ENCODE measurements around the gene DCAF16. TPM values are rescaled to one million over a fixed set of nuclear protein-coding genes. Genes with fewer than 3 reads are reported as not detected.
A peak's percentile ranks its signal among the peaks of the same experiment; 100 is the strongest.
"Not testable (repeated sequence)": the region's sequence is repeated elsewhere in the genome, so short reads cannot be mapped to it uniquely, and the experiment has no call there.

DCAF16 gene
- total RNA-seq: 4.3 TPM

DNA sequence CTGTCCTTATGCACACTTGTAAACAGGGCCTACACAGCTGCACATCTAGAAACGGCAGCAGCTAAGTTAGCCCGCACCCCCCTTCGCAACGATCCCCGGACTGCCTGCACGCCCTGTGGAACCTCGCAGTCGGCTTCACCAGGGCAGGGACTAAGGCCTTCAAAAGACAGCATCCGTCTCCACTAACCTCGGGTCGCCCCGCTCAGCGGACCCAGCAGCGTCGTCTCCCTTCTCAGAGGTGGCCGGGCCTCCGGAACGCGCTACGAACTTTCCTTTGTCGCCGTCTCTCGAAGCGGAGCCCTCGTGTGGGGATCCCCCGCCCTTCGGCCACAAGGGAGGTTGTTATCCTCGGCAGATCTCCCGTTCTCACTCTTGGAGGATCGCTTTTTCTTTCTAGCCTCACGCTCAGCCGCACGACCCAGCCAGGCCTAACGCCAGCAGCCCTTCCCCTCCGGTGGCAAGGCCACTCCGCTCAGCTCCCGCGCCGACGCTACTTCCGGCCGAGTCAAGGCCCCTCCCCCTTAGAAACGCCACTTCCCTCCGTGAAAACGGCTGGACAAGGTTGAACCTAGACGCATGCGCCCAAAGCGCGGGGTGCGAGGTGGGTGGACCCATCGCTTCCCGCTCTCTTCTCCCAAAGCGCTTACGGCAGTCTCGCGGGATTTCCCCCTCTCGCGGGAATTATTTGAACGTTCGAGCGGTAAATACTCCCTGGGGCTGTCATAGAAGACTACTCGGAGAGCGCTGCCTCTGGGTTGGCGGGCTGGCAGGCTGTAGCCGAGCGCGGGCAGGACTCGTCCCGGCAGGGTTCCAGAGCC is at the start of gene DCAF16, which contains the start of gene NCAPG:
Gene DCAF16 (minus strand): TSS at position 498 of the 818 bp plus-strand sequence. CDS start 6,616 bp downstream, outside the sequence.
Gene NCAPG (plus strand): TSS at position 720 of the 818 bp plus-strand sequence. CDS start 99 bp downstream, outside the sequence.
- peak; percentile 100 for DNase-seq (ENCODE audit: low spot score)
- ATAC-seq: peak; percentile 98

DNA sequence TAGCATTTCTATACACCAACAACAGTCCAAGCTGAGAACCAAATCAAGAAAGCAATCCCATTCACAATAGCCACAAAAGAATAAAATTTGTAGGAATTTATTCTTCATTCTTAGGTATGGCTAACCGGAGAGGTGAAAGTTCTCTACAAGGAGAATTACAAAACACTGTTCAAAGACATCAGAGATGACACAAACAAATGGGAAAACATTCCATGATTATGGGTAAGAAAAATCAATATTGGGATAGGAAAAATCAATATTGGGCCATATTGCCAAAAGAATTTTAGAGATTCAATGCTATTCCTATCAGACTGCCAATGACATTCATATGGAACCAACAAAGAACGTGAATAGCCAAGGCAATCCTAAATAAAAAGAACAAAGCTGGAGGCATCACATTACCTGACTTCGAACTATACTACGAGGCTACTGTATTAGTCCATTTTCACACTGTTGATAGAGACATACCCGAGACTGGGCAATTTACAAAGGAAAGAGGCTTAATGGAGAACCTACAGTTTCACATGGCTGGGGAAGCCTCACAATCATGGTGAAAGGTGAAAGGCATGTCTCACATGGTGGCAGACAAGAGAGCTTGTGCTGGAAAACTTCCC is 49.3 kb upstream of the DCAF16 start:
- DNase-seq (ENCODE audit: low spot score) (no peak), ATAC-seq (peak; percentile 23)

DNA sequence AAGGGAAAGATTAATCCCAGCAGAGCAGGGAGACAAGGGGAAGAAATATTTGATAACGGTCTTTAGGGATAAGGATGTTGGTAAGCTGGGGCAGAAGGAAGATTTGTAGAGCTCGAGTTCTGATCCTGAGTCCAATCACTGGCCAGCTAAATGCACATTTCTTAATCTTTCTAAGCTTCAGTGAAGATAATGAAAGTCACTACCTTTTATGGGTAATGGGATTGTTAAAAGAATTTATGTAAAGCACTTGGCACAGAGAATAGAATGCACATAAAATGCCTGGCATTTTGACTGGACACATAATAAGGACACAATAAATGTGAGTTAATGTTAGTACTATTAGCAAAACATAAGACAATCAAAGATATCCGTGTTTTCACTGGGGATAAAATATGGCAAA is 43.5 kb upstream of the DCAF16 start:
- DNase-seq (ENCODE audit: low spot score): no peak
- no peak for ATAC-seq

DNA sequence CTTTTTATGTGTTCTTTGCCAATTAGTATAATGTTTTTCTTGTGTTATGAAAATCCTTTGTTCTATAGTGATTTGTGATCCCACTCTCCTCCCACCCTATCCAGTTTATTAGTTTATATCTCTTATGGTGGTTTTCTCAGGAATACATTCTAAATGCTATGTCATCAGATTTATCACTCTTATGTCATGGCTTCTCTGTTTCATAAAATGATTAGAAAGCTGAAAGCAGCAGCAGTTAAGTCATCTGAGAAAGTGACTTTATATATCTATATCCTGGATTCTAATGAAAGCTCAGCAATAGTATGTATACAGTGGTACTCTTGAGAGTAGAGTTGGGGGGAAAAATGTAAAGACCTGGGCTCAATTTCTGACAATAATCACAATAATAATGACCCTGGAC is 41.4 kb upstream of the DCAF16 start:
- no peak for DNase-seq (ENCODE audit: low spot score)
- no peak for ATAC-seq

DNA sequence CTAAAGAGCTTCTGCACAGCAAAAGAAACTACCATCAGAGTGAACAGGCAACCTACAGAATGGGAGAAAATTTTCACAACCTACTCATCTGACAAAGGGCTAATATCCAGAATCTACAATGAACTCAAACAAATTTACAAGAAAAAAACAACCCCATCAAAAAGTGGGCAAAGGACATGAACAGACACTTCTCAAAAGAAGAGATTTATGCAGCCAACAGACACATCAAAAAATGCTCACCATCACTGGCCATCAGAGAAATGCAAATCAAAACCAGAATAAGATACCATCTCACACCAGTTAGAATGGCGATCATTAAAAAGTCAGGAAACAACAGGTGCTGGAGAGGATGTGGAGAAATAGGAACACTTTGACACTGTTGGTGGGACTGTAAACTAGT is 39.7 kb upstream of the DCAF16 start:
- not testable (repeated sequence) for ATAC-seq

DNA sequence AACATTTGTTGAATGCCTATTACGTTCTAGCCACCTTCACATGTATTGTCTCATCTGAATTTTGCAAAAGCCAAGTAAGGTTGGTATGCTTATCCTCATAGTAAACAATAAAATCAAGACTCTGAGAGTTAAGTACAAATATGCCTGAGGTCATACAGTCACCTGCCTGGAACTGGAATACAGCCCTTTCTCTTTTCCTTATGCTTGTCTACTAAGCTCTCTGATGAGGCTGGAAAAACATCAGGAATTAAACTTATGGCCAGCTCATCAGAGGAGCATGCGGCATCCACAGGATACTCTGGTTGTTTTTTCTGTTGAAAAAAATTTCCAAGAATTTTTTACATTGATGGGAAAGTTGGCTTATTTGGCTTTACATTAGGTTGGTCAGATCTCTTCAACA is 35.7 kb upstream of the DCAF16 start:
- no peak for ATAC-seq
- no peak for DNase-seq (ENCODE audit: low spot score)

More for the DNA sequence above, 39.7 kb upstream of the DCAF16 start:
- DNase-seq (ENCODE audit: low spot score): not testable (repeated sequence)

DNA sequence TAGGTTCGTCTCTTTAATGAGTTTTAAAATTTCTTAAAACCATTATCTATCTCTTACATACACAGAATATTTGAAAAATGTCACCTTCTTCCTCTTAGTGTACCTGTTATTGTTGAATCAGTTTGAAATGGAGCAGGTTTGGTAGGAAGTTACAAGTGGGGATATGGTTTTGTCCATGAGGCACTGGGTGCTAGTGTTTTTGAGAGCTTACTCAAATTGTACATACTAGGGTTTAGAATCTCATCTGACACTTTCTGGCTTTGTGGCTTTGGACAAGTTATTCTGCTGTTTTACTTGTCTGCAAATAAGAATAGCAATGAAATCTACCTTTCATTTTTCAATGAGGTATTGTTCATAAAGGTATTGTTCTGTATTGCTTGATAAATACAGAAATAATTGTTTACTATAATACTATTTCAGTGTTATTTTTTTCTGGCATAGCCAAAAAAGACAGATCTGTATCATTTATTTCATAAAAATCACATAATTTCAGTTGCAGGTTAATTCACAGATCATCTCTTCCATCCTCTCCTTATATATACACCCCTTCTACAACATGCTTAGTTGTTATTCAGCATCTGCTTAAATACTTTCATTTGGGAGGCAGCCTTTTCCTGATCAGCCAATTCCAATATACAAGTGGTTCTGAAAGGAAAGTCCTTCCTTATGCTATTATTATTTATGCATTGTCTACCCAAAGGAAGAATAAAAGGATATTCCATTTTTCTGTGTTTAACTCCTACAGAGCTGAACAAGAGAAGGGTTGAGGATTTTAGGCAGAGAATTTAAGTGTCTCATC is 13.5 kb upstream of the DCAF16 start:
- no peak for DNase-seq (ENCODE audit: low spot score)
- ATAC-seq: no peak

DNA sequence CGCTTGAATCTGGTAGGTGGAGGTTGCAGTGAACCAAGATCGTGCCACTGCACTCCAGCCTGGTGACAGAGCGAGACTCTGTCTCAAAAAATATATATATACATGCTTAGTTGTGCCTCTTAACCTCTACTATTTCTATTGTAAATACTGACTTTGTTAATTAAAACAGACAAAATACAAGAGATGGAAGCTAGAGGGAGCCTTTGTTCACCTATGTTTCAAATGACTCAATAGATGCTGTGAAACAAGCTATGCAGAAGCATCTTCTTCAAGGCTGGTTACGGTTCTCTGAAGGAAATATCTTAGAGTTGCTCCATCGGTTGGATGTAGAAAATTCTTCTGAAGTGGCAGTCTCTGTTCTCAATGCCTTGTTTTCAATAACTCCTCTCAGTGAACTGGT is 6.5 kb upstream of the DCAF16 start:
- peak; percentile 82 for ATAC-seq
- DNase-seq (ENCODE audit: low spot score): no peak

DNA sequence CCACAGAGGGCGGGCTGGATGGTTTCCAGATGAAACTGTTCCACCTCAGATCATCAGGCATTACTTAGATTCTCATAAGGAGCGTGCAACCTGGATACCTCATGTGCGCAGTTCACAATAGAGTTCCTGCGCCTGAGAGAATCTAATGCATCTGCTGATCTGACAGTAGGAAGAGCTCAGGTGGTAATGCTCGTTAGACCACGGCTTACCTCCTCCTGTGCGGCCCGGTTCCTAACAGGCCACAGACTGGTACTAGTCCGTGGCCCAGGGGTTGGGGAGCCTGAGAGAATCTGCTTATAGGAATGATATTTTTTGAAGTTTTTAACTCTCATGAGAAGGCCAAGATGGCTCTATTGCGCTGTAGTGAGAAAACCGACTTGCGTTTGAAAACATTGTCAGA is 5.6 kb upstream of the DCAF16 start:
- ATAC-seq (no peak), DNase-seq (ENCODE audit: low spot score) (no peak)

DNA sequence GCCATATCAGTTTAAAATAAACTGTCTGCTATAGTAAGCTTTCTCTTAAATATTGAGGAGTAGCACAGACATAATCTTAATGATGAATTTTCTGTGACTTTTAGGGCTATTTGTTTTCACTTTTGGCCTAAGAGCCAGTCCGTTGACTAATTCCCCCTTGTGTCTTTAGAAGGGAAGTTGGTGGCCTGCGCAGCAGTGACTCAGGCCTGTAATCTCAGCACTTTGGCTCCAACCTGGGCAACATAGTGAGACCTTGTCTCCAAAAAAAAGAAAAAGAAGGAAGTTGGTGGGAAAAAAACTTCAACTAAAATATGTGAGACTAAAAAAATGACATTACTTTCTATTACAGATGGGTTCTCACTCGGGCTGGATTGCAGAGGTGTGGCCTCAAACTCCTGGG is 3.6 kb upstream of the DCAF16 start:
- DNase-seq (ENCODE audit: low spot score) (no peak), ATAC-seq (no peak)

DNA sequence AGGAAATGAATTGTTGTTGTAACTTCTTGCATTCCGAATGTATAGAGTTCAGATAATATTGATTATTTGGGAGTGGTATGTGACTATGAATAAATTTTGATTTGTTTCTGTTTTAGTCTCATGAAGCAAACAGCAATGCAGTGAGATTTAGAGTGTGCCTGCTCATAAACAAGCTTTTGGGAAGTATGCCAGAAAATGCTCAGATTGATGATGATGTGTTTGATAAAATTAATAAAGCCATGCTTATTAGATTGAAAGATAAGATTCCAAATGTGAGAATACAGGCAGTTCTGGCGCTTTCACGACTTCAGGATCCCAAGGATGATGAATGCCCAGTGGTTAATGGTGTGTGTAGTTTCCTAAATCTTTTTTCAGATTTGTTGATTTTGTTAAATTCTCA is 2.2 kb upstream of the DCAF16 start:
- no peak for DNase-seq (ENCODE audit: low spot score)

DNA sequence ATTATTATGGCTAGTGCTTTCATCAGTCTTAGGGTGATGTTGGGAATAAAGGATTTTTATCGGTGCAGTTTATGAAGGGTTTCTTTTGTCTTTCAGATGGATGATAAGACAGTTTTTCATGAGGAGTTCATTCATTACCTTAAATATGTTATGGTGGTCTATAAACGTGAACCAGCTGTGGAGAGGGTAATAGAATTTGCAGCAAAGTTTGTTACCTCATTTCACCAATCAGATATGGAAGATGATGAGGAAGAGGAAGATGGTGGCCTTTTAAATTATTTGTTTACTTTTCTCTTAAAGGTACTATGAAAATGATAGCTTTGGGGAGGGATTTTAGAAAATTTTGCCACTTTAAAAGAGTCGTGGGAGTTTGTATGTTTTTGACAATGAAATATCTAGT is 1.6 kb upstream of the DCAF16 start:
- DNase-seq (ENCODE audit: low spot score): no peak
- ATAC-seq: no peak

More for the DNA sequence above, 2.2 kb upstream of the DCAF16 start:
- no peak for ATAC-seq

DNA sequence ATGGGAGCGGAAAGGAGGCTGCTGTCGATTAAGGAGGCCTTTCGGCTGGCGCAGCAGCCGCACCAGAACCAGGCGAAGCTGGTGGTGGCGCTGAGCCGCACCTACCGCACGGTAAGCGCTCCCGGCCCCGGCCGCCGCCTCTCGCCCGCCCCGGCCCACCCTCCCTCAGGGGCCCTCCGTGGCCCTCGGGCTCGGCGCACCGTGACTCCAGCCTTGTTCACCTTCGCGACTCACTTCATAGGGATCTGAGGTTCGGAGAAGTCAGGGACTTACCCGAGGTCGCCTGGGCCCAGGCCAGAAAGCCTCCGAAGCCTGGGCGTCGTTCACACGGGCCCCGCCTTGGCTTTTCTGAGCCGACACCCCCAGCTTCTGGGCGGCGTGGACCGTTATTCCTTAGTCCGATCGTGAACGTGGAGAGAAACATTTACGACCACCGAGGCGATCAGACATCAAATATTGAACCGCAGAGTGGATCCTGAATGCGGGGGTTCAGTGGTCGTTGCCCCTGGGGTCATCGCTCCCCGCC is 584 bp upstream of the DCAF16 start:
- no peak for DNase-seq (ENCODE audit: low spot score)
- peak; percentile 14 for ATAC-seq

DNA sequence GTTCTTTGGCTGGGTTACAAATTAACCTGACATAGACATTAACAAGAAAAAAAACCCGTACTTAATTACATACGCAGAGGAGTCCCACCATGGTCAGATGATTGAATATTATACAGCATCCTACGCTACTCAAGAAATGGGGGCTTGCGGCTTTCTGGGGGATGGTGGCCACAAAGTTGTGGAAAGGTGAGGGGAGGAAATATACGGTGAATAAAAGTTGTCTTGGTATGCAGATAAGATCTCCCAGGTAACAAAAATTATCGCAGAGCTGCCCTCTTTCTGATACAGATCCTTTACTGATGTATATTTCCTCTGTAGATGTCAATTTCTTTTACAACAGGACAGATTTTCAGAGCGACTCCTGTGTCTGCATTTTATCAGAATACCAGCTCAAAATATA is 890 bp downstream of the DCAF16 start:
- ATAC-seq (no peak), DNase-seq (ENCODE audit: low spot score) (no peak)

DNA sequence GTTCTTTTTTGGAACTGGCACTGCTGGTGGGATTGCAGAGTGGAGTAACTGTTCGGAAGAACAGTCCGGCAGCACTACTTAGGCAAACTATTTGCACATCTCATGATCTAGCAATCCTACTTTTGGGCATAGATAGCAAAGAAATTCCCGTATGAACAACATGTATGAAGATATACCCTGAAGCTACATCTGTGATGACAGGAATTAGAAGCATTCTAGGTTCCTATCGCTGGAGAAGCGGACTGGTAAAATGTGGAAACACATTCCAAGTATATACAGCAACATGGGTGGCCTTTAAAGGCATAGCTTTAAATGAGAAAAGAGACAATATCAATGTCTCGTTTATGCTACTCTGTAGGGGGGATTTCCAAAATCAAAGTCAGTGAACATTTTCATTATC is 3.1 kb downstream of the DCAF16 start:
- no peak for ATAC-seq
- DNase-seq (ENCODE audit: low spot score): no peak

DNA sequence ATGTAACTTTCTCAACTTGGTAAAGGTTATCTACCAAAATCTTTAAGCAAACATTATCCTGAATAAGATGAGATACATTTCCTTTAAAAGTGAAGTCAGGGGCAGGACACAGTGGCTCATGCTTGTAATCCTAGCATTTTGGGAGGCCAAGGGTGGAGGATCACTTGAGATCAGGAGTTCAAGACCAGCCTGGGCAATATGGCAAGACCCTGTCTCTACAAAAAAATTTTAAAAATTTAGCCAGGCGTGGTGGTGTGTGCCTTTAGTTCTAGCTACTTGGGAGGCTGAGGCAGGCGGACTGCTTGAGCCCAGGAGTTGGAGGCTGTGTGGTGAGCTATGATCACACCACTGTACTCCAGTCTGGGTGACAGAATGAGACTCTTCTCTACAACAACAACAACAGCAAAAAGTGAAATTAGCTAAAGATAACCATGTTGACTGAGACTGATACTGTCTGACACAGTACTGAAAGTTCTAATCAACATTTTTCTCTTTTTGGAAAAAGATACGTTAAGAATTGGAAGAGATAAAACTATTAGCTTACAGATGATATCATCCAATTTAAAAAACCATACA is 4.9 kb downstream of the DCAF16 start:
- ATAC-seq (no peak), DNase-seq (ENCODE audit: low spot score) (no peak)

DNA sequence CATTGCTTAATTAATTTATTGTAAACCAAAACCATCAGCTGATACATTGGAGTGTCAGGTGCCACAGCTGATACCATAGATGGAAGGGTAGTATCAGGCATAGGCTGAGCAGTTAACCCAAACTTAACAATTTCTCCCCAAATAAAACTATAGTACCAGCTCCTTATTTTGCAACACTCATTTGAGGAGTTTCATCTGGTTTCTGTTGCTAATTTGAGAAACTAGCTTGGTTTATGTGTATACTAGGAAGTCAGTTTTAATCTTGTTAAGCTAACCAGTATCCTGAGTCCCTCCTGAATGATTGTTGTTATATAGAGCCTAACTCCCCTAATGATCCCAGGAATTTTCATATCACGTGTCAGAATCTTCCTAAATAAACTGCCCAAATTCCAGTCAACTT is 12.7 kb downstream of the DCAF16 start:
- no peak for ATAC-seq
- DNase-seq (ENCODE audit: low spot score): no peak

DNA sequence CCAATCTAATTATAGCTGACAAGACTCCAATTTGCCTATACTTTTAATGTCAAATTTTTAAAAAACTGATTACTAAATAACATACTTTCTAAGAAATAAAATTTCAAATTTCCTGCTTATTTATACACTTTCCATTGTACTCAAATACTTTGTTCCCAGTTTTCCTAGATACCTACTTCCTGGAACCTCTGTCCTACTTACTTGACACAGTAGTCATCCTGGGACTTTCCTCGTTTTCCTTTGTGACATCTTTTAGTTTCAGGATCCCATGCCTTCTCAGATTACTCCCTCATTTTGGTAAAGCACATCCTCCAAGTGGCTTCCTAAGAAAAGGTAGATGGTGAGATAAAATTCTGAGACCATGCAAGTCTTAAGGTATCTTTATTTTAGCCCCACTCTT is 15.8 kb downstream of the DCAF16 start:
- ATAC-seq (no peak), DNase-seq (ENCODE audit: low spot score) (no peak)

DNA sequence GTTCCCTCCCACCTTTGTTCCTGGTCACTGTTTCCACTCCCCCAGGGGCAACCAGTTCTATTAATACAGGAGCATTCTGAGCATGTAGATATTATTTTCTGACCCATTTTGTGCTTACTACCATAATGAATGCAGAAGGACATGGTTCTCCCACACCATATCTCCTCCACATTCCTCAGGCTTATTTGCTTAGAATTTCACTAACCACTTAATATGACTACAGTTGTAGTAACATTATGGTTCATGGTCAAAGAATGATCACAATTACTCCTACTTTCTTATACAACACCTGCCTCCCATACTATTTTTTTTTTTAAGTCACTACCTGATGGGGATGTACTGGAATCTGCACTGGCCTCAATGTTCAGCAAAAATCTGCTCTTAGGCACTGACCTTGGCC is 21.6 kb downstream of the DCAF16 start:
- DNase-seq (ENCODE audit: low spot score) (no peak), ATAC-seq (no peak)

DNA sequence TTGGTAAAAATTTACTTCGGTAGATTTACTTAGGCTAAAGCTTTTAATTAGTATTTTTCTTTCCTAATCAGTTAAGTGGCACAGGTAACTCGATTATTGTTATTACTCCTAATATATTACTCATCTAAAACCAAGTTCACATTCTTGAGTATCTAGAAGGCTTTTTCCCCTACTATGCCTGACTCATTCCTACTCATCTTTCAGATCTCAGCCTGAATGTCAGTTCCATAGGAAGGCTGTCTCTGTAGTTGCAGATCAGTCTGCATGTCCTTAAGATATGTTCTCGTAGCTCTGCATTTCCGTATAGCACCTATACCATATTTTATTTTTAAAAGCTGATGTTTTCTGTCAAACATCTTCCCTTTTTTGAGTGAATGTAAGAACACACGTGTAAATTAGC is 23.2 kb downstream of the DCAF16 start:
- DNase-seq (ENCODE audit: low spot score): no peak
- no peak for ATAC-seq

DNA sequence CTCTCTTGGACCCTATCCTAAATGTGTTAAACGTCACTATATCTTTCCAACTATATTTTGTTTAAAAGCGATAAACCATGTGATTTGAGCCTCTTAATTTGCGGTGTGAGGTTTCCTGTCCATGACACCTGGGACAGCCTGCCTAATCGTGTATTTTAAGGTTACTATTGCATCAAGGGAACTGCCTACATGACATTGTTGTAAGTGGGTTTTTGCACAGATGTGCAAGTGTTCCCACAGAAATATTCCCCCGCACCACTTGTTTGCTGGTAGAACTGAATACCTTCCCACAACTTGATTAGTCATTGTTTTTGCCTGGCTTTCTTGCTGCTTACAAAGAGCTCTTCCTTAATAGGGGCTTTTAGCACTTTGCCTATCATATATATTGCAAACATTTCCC is 24.0 kb downstream of the DCAF16 start:
- DNase-seq (ENCODE audit: low spot score) (no peak), ATAC-seq (no peak)

Data from left lobe of liver (tissue), 2 donors.